Stimulated activated CD4-positive, alpha-beta T cell treated with anti-CD3 and anti-CD28 coated beads, Interleukin-4, amount 100 ng/mL, for 4 hours (primary cell): ENCODE data around the gene CDK6.

Experiments
- DNase-seq, 2 experiments: peaks; one replicate each; pipeline ENCODE4 v3.0.0-alpha.2; 2020

The CDK6 gene

GRCh38 chr7:92639213-92639896 is 197.0 kb downstream of the CDK6 start:
- peak in 1 of 2 experiments; percentile 31 for DNase-seq

GRCh38 chr7:92636018-92636560 is 200.3 kb downstream of the CDK6 start:
- DNase-seq, result no peak

- no peak for DNase-seq
These were observed 200.8 kb downstream of the CDK6 start for GRCh38 chr7:92635538-92635937.

- no peak for DNase-seq
These were observed 201.4 kb downstream of the CDK6 start for GRCh38 chr7:92634924-92635519.

GRCh38 chr7:92634205-92634604 is 202.2 kb downstream of the CDK6 start:
- no peak for DNase-seq

- DNase-seq, result peak in 1 of 2 experiments; percentile 49
These were observed 203.0 kb downstream of the CDK6 start for GRCh38 chr7:92633211-92633906.

GRCh38 chr7:92632791-92633190 is 203.6 kb downstream of the CDK6 start:
- DNase-seq, result no peak

- DNase-seq, result no peak
These were observed 204.4 kb downstream of the CDK6 start for GRCh38 chr7:92631850-92632487.

GRCh38 chr7:92631067-92631849 is 205.1 kb downstream of the CDK6 start:
- peak in 1 of 2 experiments; percentile 19 for DNase-seq

- no peak for DNase-seq
These were observed 206.6 kb downstream of the CDK6 start for GRCh38 chr7:92629779-92630178.

GRCh38 chr7:92627956-92628355 is 208.4 kb downstream of the CDK6 start:
- no peak for DNase-seq

GRCh38 chr7:92626281-92626809 is 210.0 kb downstream of the CDK6 start:
- no peak for DNase-seq

- DNase-seq, result no peak
These were observed 210.8 kb downstream of the CDK6 start for GRCh38 chr7:92625617-92626016.

GRCh38 chr7:92624298-92624996 is 211.9 kb downstream of the CDK6 start:
- no peak for DNase-seq

- DNase-seq, result no peak
These were observed 212.8 kb downstream of the CDK6 start for GRCh38 chr7:92623544-92623943.

GRCh38 chr7:92622685-92623084 is 213.7 kb downstream of the CDK6 start:
- DNase-seq, result no peak

- no peak for DNase-seq
These were observed 214.3 kb downstream of the CDK6 start for GRCh38 chr7:92622030-92622429.

GRCh38 chr7:92621561-92622023 is 214.8 kb downstream of the CDK6 start:
- no peak for DNase-seq

- peak; percentile 64 to 78 for DNase-seq
These were observed 215.3 kb downstream of the CDK6 start for GRCh38 chr7:92621026-92621540.

- DNase-seq, result no peak
These were observed 220.5 kb downstream of the CDK6 start for GRCh38 chr7:92615861-92616260.

- no peak for DNase-seq
These were observed 221.7 kb downstream of the CDK6 start for GRCh38 chr7:92614660-92615174.
